Peyer's patch (tissue), 4 donors: ENCODE measurements around the gene AGPAT2. TPM values are rescaled to one million over a fixed set of nuclear protein-coding genes. Genes with fewer than 3 reads are reported as not detected.
A peak's percentile ranks its signal among the peaks of the same experiment; 100 is the strongest.

ENCODE experiments used
- DNase-seq, 3 donors: peaks; one replicate each; pipeline ENCODE4 v3.0.0-alpha.2; 2017 to 2019
- H3K27ac ChIP-seq, 4 donors: fragments of 200-600 bp; sonication (generic); one replicate each; pipeline ENCODE4 v1.5.1; 2016 to 2019
- H3K27me3 ChIP-seq, 2 donors: fragments of 200-600 bp; sonication (generic); one replicate each; pipeline ENCODE4 v1.5.1; 2019
- H3K36me3 ChIP-seq, 3 donors: fragments of 200-600 bp; sonication (generic); one replicate each; pipeline ENCODE4 v1.5.1; 2016 to 2019
- H3K4me1 ChIP-seq, 4 donors: fragments of 200-600 bp; sonication (generic); one replicate each; pipeline ENCODE4 v1.5.1; 2016 to 2019
- H3K4me3 ChIP-seq, 4 donors: fragments of 200-600 bp; sonication (generic); 1 replicate in 3 of 4; 2 replicates in 1 of 4; pipeline ENCODE4 v1.5.1; 2016 to 2019; ENCODE audit warnings: mild to moderate bottlenecking in 1 of 4
- H3K9me3 ChIP-seq, 4 donors: fragments of 200-600 bp; sonication (generic); one replicate each; pipeline ENCODE4 v1.5.1; 2016 to 2019; ENCODE audit warnings: mild to moderate bottlenecking in 1 of 4
- CTCF ChIP-seq, 6 experiments: fragments of 450-650 bp in 4 of 6; fragments of 200-600 bp in 2 of 6; sonication (generic) in 1 of 6; IDR thresholded peaks; one replicate each; pipeline ENCODE4 v1.5.1; 2017 to 2019; ENCODE audit warnings: antibody characterized with exemption in 6 of 6, mild to moderate bottlenecking in 3 of 6, moderate library complexity in 1 of 6
- POLR2A ChIP-seq, 2 donors: fragments of 450-650 bp; IDR thresholded peaks; one replicate each; pipeline ENCODE4 v1.5.1; 2017; ENCODE audit warnings: antibody characterized with exemption in 2 of 2, mild to moderate bottlenecking in 2 of 2, moderate library complexity in 2 of 2
- total RNA-seq, 4 donors: library from RNA; depleted of rRNA; stranded (reverse); fragments of >200 nt; gene quantifications; one replicate each; pipeline ENCODE4 v1.1.0, GENCODE V29; 2016

AGPAT2 gene
- total RNA-seq, 4 donors from 2014 or later = 97.4 to 802 (median 479) TPM

GRCh38 chr9:136719195-136719880, 32.1 kb upstream of the AGPAT2 start:
- Histone ChIP-seq H3K9me3 (no peaks in the 10 kb centered on the region), H3K36me3 (peaks cover 0 to 32% (median 0%) of the 10 kb centered on the region in 3 donors), H3K27me3 (no peaks in the 10 kb centered on the region), H3K4me3 (peak overlapping the region in 1 of 4 donors; percentile 9), H3K27ac (peak overlapping the region in 1 of 4 donors; percentile 58), H3K4me1 (peaks cover 3 to 30% (median 12%) of the 10 kb centered on the region in 4 donors)
- peak in 2 of 3 donors; percentile 58 to 76 for DNase-seq
- TF ChIP-seq CTCF (IDR thresholded peaks at IDR 0.05) (peak in 1 of 6 experiments; percentile 24), POLR2A (IDR thresholded peaks at IDR 0.05) (no peak)

- Histone ChIP-seq H3K4me3 (no peak overlapping the region), H3K36me3 (peaks cover 0 to 25% (median 0%) of the 10 kb centered on the region in 3 donors), H3K27me3 (peaks cover 0 to 7% of the 10 kb centered on the region in 2 donors), H3K27ac (peak overlapping the region in 1 of 4 donors; percentile 58), H3K4me1 (peaks cover 3 to 30% (median 12%) of the 10 kb centered on the region in 4 donors), H3K9me3 (no peaks in the 10 kb centered on the region)
- TF ChIP-seq POLR2A (IDR thresholded peaks at IDR 0.05) (no peak), CTCF (IDR thresholded peaks at IDR 0.05) (no peak)
- DNase-seq = peak in 1 of 3 donors; percentile 45
These were observed 31.3 kb upstream of the AGPAT2 start for GRCh38 chr9:136718345-136719194.

- Histone ChIP-seq H3K27ac (no peak overlapping the region), H3K27me3 (peaks cover 0 to 13% of the 10 kb centered on the region in 2 donors), H3K9me3 (no peaks in the 10 kb centered on the region), H3K4me1 (peaks cover 3 to 35% (median 12%) of the 10 kb centered on the region in 4 donors), H3K36me3 (peaks cover 0 to 13% (median 0%) of the 10 kb centered on the region in 3 donors), H3K4me3 (no peak overlapping the region)
- DNase-seq = peak in 1 of 3 donors; percentile 45
- TF ChIP-seq CTCF (IDR thresholded peaks at IDR 0.05) = no peak
- no peak for TF ChIP-seq POLR2A (IDR thresholded peaks at IDR 0.05)
These were observed 30.1 kb upstream of the AGPAT2 start for GRCh38 chr9:136717399-136717798.

GRCh38 chr9:136714893-136715274, 27.6 kb upstream of the AGPAT2 start:
- Histone ChIP-seq H3K27me3 (peaks cover 0 to 17% of the 10 kb centered on the region in 2 donors), H3K27ac (peak overlapping the region in 3 of 4 donors; percentile 9 to 39 (median 25)), H3K4me1 (peaks cover 3 to 31% (median 15%) of the 10 kb centered on the region in 4 donors), H3K9me3 (no peaks in the 10 kb centered on the region), H3K36me3 (no peaks in the 10 kb centered on the region), H3K4me3 (no peak overlapping the region)
- no peak for TF ChIP-seq CTCF (IDR thresholded peaks at IDR 0.05)
- TF ChIP-seq POLR2A (IDR thresholded peaks at IDR 0.05) = no peak
- DNase-seq = peak in 1 of 3 donors; percentile 45

- H3K4me3 ChIP-seq = no peak overlapping the region
- DNase-seq = peak in 1 of 3 donors; percentile 53
- H3K4me1 ChIP-seq = peaks cover 1 to 25% (median 11%) of the 10 kb centered on the region in 4 donors
- H3K36me3 ChIP-seq = no peaks in the 10 kb centered on the region
- H3K27me3 ChIP-seq = peaks cover 0 to 17% of the 10 kb centered on the region in 2 donors
- TF ChIP-seq CTCF (IDR thresholded peaks at IDR 0.05) (no peak), POLR2A (IDR thresholded peaks at IDR 0.05) (no peak)
- H3K27ac ChIP-seq = peak overlapping the region in 3 of 4 donors; percentile 13 to 39 (median 25)
- no peaks in the 10 kb centered on the region for H3K9me3 ChIP-seq
These were observed 27.0 kb upstream of the AGPAT2 start for GRCh38 chr9:136714096-136714892.
